ENCODE measurements around the gene HTT-AS. TPM values are rescaled to one million over a fixed set of nuclear protein-coding genes. Genes with fewer than 3 reads are reported as not detected.

Gene HTT-AS
- total and polyA plus RNA-seq, 2 of the 8 experiments (the other 6 are each of a cell fraction or from before 2014, with no cell fraction given) = not detected

DNA sequence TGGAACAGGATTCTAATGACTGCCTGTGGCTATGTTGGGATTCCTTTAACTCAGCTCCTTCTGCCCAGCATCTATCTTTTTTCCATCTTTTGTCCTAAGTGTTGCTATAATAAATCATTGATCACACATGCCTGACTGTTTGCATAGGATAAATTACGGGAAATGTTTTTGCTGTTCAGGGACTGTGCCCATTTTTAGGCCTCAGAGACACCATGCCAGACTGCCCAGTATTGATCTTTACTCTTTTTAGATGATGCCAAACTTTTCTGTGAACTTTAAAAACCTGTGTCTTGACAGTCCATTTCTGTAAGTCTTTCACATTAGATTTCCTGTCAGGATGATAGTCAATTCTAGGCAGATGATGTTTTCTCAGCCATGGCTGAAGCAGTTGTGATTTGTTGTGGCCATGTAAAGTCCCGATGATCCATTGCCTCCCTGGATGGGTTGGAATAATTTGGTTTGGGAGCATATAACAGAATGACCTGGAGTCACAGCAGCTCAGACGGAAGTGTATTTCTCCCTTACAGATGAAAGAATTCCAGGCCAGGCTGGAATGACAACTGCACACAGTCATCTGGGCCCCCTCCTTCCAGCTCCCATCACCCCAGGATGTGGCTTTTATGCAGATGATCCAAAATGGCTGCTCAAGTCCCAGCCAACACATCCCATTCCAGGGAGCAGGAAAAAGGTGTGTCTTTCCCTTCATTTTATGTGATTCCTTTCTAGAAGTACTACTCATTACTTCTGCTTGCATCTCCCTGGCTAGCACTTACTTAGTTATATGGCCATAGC, 3.4 kb downstream of the HTT-AS start:
- peaks cover 0 to 4% (median 2%) of the 10 kb centered on the region in 4 experiments; a peak in 5 of 7 replicates for H3K4me1 ChIP-seq (replicated peaks in 1 of 4; ENCODE audit: control insufficient read depth in 3 of 4, insufficient read depth in 4 of 4, low read length in 3 of 4)
- H3K23me2 ChIP-seq (ENCODE audit: low read depth, low read length) = peaks cover 7% of the 10 kb centered on the region
- ChIA-PET CTCF (ENCODE audit: partially characterized antibody) (interaction anchor here (1.0 to 1.7 kb wide), 2 partner anchors 12 to 24 kb away, joined by 3 to 5 read pairs; no protein-coding TSS in a partner anchor), POLR2A (ENCODE audit: partially characterized antibody) (interaction anchor here (0.9 to 1.5 kb wide), 2 partner anchors 14 to 107 kb away, joined by 3 read pairs; partner anchors contain the start of gene GRK4)
- H2AFZ ChIP-seq (ENCODE audit: low read length) = no peak overlapping the region
- WGBS, 2 experiments (ENCODE audit: extremely low coverage in 1 of 2, insufficient coverage in 1 of 2, insufficient read length in 1 of 2, insufficient replicate concordance in 2 of 2, low coverage in 1 of 2, low lambda C conversion rate in 2 of 2, missing lambda C conversion rate in 1 of 2) = 93% methylated on average over 3 of the region's 3 CpGs; no CpG with 5 or more reads in 1 of the 2 experiments
- H4K5ac ChIP-seq (ENCODE audit: insufficient read length, low read depth, low read length) = no peak overlapping the region
- no peak overlapping the region for H2BK15ac ChIP-seq (ENCODE audit: low read length)
- DNase-seq (ENCODE audit: low read depth in 1 of 2, low spot score in 2 of 2) (no peak), FAIRE-seq (no peak)
- H4K8ac ChIP-seq (ENCODE audit: extremely low read depth, insufficient read depth, low read length) = no peak overlapping the region
- no peak overlapping the region for H3K56ac ChIP-seq (replicated peaks; ENCODE audit: insufficient read length, low read depth, low read length)
- H2BK120ac ChIP-seq (replicated peaks; ENCODE audit: low read depth, low read length) = no peak overlapping the region
- H2AK5ac ChIP-seq (ENCODE audit: low read depth, low read length) = no peak overlapping the region
- H3K4me3 ChIP-seq (ENCODE audit: extremely low read depth in 1 of 4, insufficient read depth in 2 of 4, low read depth in 3 of 4, low read length in 4 of 4) = no peak overlapping the region
- no peaks in the 10 kb centered on the region for H3K9me3 ChIP-seq (ENCODE audit: insufficient read depth in 2 of 2, low read depth in 1 of 2, low read length in 1 of 2)
- no peak overlapping the region for H2BK12ac ChIP-seq (ENCODE audit: low read depth, low read length)
- no peak overlapping the region for H4K91ac ChIP-seq (replicated peaks; ENCODE audit: insufficient read length, low read length)
- no peak overlapping the region for H3K4ac ChIP-seq (replicated peaks; ENCODE audit: insufficient read length, low read depth, low read length)
- H3K4me2 ChIP-seq (ENCODE audit: insufficient read depth in 1 of 2, low read depth in 2 of 2, low read length in 2 of 2) = no peak overlapping the region
- no peak overlapping the region for H2BK5ac ChIP-seq (ENCODE audit: low read depth, low read length)
- H3K23ac ChIP-seq (ENCODE audit: insufficient read length) = no peak overlapping the region
- no peak overlapping the region for H3K27ac ChIP-seq (ENCODE audit: low read depth, low read length)
- no peaks in the 10 kb centered on the region for H3K27me3 ChIP-seq (replicated peaks in 1 of 4; ENCODE audit: control insufficient read depth in 3 of 4, extremely low read depth in 1 of 4, insufficient read depth in 3 of 4, low read length in 3 of 4)
- H2BK20ac ChIP-seq (ENCODE audit: low read length) = no peak overlapping the region
- H3K79me2 ChIP-seq (ENCODE audit: control insufficient read depth in 1 of 2, insufficient read depth in 2 of 2, low read length in 2 of 2) = peaks cover 3 to 4% of the 10 kb centered on the region in 2 experiments
- no peaks in the 10 kb centered on the region for H3K36me3 ChIP-seq (ENCODE audit: control insufficient read depth in 2 of 4, insufficient read depth in 4 of 4, low read length in 3 of 4)
- H3K18ac ChIP-seq (ENCODE audit: extremely low read depth, low read length) = no peak overlapping the region
- H4K20me1 ChIP-seq (replicated peaks in 1 of 2; ENCODE audit: control insufficient read depth in 1 of 2, insufficient read depth in 2 of 2, low read length in 2 of 2) = peaks cover 3 to 4% of the 10 kb centered on the region in 2 experiments
- H3K79me1 ChIP-seq (ENCODE audit: low read depth, low read length) = peaks cover 2% of the 10 kb centered on the region
- no peak overlapping the region for H3K9ac ChIP-seq (replicated peaks in 1 of 4; ENCODE audit: extremely low read depth in 1 of 4, low read depth in 3 of 4, low read length in 3 of 4)
- no peak overlapping the region for H3K14ac ChIP-seq (ENCODE audit: insufficient read length)
- TF ChIP-seq MAFK (IDR thresholded peaks at IDR 0.05; ENCODE audit: low read depth, low read length) = no peak
- no peak for TF ChIP-seq EZH2 (IDR thresholded peaks at IDR 0.05; ENCODE audit: low read depth, low read length, severe bottlenecking)
- TF ChIP-seq, protein P1, sequence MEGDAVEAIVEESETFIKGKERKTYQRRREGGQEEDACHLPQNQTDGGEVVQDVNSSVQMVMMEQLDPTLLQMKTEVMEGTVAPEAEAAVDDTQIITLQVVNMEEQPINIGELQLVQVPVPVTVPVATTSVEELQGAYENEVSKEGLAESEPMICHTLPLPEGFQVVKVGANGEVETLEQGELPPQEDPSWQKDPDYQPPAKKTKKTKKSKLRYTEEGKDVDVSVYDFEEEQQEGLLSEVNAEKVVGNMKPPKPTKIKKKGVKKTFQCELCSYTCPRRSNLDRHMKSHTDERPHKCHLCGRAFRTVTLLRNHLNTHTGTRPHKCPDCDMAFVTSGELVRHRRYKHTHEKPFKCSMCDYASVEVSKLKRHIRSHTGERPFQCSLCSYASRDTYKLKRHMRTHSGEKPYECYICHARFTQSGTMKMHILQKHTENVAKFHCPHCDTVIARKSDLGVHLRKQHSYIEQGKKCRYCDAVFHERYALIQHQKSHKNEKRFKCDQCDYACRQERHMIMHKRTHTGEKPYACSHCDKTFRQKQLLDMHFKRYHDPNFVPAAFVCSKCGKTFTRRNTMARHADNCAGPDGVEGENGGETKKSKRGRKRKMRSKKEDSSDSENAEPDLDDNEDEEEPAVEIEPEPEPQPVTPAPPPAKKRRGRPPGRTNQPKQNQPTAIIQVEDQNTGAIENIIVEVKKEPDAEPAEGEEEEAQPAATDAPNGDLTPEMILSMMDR (IDR thresholded peaks at IDR 0.05; ENCODE audit: control extremely low read depth in 1 of 3, insufficient read depth in 1 of 3, low read depth in 1 of 3, low read length in 3 of 3) = no peak
- no peak for TF ChIP-seq EP300 (IDR thresholded peaks at IDR 0.05; ENCODE audit: borderline replicate concordance in 1 of 2, low read depth in 2 of 2, low read length in 2 of 2)
- no peak for TF ChIP-seq POU5F1 (IDR thresholded peaks at IDR 0.05; ENCODE audit: low read depth, low read length)
- TF ChIP-seq RFX5 (IDR thresholded peaks at IDR 0.05; ENCODE audit: borderline replicate concordance, low read depth, low read length) = no peak
- TF ChIP-seq HDAC2 (IDR thresholded peaks at IDR 0.05; ENCODE audit: borderline replicate concordance in 1 of 2, low read depth in 2 of 2, low read length in 2 of 2) = no peak
- TF ChIP-seq KDM5A (IDR thresholded peaks at IDR 0.05; ENCODE audit: low read length) = no peak
